UCSD-AML1 (cell line): ENCODE results near the gene TRUB2.

Experiments used
- DNase-seq: peaks from one replicate; lab custom pipeline; 2025; ENCODE audit not compliant: unreplicated experiment; lab: John Stamatoyannopoulos, UW

Gene TRUB2, protein sequence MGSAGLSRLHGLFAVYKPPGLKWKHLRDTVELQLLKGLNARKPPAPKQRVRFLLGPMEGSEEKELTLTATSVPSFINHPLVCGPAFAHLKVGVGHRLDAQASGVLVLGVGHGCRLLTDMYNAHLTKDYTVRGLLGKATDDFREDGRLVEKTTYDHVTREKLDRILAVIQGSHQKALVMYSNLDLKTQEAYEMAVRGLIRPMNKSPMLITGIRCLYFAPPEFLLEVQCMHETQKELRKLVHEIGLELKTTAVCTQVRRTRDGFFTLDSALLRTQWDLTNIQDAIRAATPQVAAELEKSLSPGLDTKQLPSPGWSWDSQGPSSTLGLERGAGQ

DNA sequence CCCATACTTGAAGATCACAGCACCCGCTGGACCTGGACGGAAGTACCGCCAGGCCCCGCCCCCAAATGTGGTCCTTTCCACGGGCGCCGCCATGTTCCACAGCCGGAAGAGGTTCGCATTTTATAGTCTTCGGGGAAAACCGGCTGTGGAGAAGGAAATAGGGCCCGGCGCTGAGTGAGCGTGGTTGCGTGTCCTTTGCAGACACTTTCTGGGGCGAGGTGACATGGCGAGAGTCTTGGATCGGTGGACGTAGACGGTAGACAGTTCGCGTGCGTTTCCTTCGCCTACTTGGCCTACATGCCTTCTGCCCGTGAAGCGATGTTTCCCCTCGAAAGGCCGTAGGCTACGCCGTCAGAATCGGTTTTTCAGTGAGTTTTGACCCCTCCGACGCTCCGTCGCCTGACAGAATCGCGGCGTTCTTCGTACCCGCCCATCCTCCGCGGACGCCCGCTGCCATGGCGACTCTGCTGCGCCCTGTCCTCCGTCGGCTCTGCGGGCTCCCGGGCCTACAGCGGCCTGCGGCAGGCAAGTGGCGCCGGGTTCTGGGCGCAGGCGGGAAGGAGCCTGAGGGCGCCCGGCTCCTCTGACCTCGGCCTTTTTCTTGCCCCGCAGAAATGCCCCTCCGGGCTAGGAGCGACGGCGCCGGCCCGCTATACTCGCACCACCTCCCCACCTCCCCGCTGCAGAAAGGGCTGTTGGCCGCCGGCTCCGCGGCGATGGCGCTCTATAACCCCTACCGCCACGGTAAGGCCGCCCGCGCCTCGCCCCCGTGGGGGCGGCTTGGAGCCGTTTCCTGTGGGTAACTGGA is at the start of gene TRUB2, which contains the start of gene COQ4:
TSS of gene TRUB2 (minus strand) at position 44 of the 808 bp plus-strand sequence. CDS start at position 5, 39 bp downstream.
TSS of gene COQ4 (plus strand) at position 436 of the 808 bp plus-strand sequence. CDS start at position 456, 20 bp downstream.
- peak; percentile 94 for DNase-seq

DNA sequence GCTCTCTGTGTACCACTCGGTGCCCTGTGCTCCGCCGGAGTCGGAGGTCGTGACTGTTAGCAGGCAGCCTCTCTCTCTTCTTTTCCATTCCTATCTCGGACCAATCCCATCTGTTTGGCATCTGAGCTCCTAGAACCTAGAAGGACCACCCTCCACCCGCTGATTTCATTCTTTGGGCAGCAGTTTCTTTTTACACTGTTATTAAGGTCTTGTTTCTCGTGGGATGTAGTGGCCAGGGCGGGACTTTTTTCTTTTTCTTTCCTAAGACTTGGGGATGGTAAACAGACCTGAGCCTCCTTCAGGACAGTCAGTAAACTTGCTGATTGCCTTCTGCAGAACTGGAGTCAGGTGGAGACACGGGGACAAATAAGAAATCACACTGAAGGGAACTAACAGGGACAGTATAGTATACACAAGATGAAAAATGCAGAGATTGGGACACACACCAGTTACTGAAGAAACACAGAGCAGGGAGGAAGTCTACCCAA is 49.4 kb upstream of the TRUB2 start:
- DNase-seq: no peak

DNA sequence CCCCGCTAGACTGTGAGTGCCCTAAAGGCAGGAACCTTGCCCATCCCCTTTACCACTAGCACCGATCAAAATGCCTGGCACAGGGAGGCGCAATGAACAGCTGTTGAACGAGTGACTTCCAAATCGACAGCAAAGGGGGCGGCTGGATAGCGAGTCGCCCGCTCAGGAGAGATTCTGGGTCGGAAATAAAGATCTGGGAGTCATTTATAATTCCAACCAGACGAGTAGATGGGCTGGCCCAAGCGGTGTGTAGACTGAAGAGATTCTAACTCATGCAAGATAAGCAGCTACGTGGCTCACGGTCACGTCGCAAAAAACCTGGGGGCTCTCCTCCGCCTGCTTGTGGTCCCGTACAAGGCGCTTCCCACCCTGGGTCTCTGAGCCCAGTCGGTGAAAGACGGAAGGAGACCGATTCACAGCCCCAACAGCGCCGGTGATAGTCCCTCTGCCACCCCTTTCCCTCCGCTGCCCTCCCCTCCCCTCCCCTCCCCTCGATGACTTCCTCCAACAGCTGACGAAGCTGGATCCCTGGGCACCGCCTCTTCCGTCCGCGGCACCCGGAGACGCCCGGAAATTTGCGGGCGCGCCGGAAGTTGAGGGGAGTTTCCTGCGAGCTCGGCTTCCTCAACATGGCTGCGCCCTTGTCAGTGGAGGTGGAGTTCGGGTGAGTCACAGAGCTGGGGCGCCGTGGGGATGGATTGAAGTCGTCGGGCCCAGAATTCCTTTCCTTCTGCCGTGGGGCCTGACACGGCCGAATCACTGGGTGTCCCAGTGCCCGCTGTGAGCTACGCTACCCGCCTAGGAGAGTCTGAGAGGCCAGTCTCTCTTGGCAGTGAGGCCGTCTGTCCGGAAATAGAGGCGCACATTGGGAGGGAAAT is 48.7 kb upstream of the TRUB2 start, which contains the start of gene URM1:
TSS of gene URM1 (plus strand) at position 623 of the 878 bp plus-strand sequence. CDS start at position 630, 7 bp downstream.
- peak; percentile 97 for DNase-seq

DNA sequence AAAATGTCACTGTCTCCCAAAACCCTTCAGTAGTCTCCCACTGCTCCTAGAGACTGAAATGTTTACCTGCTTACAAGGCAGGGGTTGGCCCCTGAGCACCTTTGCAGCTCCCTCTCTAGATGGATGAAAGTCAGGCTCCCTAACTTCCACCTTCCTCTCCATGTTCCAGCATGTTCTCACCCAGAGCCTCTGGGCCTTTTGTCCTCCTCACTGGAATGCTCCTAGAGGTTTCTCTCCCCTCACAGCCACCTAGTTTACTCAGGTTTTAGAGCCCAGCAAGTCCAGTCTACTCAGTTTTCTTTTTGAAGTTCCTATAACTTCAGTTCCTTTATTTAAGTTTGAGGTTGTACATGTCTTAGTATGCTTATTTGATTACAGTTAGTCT is 48.1 kb upstream of the TRUB2 start:
- no peak for DNase-seq

DNA sequence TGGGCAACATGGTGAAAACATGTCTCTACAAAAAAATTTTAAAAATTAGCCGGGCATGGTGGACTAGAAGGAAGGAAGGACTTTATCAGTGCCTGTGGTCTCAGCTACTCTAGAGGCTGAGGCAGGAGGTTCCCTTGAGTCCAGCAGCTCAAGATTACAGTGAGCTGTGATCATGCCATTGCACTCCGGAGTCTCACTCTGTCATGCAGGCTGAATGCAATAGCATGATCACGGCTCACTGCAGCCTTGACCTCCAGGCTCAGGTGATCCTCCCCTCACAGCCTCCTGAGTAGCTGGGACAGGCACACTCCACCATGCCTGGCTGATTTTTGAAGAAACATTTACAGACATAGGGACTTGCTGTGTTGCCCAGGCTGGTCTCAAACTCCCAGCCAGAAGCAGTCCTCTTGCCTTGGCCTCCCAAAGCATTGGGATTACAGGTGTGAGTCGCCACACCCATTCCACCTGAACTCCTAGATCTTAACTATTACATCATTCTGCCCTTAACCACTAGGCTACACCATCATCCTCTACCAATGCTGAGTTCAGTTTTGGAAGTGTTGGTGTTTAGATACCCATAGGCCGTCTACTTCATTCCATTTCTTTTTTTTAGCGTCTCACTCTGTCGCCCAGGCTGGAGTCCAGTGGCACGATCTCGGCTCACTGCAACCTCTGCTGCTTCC is 46.9 kb upstream of the TRUB2 start:
- DNase-seq: no peak

DNA sequence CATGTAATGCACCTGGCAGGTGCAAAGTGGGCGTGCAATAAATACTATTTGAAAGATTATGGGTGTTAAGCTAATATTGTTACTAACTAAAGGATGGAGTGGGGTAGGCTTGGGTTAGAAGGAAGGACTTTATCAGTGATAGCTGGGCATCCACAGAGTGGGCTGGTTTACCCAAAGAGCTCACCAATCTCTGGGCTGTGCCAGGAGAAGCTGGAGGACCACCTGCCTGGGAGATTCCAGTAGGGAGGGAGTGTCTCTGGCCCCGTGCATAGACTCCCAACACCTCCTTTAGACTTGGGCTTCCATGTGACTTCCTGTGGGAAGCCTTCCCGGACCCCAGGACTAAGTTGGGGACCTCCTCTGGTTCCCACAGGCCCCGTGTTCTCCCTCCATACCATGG is 43.3 kb upstream of the TRUB2 start:
- no peak for DNase-seq

DNA sequence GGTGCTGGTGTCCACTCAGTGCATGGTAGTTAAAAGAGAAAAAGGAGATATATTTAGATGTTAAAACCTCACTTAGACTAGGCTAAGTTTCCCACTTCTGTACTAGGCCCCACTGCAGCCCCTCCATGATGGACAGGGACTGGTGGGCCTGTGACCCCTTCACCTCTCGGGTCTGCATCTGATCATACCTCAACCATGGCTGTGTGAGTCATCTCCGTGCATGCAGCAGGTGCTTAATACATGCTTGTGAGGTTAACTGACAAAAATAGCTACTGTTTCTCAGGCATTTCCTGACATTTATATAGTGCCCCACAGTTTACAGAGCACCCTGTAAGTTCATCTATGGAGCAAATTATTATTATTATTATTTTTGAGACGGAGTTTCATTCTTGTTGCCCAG is 40.5 kb upstream of the TRUB2 start:
- no peak for DNase-seq

DNA sequence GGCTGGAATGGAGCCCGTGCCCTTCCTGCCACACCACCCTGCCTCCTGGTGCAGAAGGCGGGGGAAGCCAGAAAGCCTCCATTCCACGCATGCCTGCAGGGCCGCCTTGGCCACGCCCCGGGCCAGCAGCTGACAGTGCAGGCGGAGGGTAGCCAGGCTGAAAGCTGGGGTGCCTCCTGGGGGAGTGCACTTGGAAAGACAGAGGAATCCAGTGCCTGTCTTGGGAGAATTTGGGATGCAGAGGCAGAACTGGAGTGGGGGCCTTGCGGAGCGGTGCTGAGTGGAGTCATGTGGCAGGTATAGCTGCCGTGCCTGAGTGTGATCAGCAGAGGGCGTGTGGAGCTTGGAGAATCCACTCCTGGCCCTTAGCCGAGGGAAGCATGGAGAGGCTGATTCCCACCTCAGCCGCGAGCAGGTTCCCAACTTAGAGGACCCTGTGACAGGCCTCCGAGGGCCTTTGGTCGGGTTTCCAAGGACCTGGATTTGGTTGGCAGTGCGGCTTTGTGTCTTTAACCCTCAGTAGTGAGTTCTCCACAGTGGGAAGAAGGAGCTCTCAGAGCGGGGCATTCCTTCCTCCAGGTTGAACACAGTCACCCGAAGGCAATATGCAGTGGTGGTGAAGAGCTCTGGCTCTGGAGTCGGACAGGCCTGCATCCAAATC is 39.9 kb upstream of the TRUB2 start:
- DNase-seq: peak; percentile 68

DNA sequence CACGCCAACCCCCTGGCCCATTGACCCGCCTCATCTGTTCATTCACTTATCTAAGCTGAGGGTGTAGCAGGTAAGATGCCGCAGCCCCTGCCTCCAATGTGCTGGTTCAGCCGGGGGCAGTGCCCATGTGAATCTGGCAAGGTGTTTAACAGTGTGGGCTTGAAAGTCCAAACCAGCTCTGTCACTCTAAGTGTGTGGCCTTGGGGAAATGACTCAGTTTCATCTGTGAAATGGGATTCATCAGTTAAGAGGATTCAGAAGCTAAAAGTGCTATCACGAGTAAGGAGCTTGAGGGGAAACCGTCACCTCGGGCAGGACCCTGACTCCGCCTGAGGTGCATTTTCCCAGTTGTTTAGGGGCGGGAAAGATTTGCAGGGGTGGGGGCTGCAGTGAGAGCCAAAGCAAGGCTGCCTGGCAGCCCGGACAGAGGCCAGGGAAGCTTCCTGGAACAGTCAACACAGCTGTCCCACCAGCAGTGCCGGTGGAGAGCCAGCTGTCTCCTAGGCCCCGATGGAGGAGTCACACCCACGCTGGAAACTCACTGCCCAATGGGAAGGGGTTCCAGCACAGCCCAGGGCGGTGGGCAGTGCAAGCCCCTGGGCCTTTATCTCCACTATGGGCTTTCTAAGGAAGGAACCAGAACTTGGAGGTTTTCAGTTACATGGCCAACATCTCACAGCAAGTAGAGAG is 39.2 kb upstream of the TRUB2 start:
- DNase-seq: no peak

DNA sequence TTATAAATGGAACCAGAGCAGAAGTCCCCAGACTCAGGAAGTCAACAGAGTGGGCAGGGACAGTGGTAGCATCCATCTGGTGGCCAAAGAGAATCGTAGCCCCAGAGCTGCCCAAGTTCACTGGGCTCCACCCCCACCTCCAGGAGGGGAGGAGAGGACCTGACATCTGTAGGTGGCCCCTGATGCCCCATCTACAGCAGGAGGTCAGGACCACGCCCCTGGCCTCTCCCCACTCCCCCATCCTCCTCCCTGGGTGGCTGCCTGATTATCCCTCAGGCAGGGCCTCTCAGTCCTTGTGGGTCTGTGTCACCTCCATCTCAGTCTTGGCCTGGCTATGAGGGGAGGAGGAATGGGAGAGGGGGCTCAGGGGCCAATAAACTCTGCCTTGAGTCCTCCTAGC is 38.6 kb upstream of the TRUB2 start:
- DNase-seq: no peak

DNA sequence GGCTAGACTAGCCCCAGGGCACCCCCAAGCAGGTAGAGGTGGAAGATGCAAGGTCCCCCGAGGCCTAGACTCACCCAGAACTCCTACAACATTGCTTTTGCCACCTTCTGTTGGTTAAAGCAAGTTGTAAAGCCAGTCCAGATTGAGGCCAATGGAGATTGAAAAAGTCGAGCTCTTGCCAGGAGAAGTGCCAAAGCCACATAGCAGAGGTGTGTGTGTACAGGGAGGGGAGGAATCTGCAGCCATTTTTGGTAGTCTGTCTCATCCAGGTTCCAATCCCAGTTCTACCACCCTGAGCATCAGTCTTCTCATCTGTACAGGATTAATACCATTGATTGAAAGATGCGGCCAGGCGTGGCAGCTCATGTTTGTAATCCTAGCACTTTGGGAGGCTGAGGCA is 36.6 kb upstream of the TRUB2 start:
- DNase-seq: no peak

DNA sequence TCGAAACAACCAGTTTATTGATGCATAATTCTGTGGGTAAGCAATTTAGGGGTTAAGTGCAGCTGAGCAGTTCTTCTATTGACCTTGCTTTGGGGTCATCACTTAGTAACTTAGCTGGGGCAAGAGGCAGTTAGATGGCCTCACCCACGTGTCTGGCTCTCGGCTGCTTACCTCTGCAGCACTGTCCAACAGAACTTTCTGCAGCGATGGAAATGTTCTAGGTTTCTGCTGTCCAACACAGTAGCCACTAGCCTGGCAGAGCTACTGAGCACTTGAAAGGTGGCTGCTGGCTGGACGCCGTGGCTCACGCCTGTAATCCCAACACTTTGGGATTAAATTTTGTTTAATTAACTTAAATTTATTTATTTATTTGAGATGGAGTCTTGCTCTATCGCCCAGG is 35.8 kb upstream of the TRUB2 start:
- DNase-seq: no peak

DNA sequence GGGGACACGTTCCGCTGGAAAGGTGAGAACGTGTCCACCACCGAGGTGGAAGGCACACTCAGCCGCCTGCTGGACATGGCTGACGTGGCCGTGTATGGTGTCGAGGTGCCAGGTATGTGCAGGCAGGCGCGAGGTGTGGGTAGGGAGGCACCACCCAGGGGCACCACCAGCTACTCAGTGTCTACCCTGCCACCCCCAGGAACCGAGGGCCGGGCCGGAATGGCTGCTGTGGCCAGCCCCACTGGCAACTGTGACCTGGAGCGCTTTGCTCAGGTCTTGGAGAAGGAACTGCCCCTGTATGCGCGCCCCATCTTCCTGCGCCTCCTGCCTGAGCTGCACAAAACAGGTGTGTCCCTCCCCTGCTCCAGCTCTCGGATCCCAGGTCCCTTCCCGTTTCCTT is 33.2 kb upstream of the TRUB2 start:
- no peak for DNase-seq

DNA sequence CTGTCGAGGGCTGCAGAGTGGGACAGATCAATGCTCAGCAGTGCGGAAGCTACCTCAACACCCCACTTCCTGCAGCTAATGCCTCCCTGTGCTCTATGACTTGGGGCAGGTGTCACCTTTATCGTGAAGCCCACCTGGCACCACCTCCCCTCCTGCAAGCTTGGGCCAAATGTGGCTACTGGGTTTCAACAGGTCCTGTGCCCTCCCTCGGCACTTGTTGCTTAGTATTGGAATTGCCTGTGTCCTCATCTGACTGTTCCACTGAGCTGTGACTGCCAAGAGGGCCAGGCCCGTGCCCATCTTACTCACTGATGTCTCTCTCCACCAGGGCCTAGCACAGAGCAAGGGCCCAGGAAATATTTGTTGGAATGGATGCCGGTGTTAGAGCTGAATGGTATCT is 27.5 kb upstream of the TRUB2 start:
- DNase-seq: no peak

DNA sequence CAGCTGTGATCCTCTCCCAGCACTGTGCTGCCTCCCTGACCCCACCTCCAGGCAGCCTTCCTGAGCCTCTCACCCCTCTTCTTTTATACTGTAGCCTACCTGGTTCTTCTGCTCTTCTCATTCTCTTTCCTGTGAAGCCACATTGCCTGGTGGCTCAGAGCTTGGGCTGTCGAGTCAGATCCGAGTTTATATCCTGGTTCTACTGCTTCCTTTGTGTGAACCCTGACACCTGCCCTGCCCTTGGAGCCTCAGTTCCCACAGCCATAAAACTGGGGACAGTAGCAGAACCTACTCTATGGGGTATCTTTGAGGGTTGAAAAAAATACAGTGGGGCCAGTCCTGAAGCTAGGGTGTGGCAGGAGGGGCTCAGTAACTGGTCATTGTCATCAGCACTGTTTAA is 26.9 kb upstream of the TRUB2 start:
- no peak for DNase-seq

DNA sequence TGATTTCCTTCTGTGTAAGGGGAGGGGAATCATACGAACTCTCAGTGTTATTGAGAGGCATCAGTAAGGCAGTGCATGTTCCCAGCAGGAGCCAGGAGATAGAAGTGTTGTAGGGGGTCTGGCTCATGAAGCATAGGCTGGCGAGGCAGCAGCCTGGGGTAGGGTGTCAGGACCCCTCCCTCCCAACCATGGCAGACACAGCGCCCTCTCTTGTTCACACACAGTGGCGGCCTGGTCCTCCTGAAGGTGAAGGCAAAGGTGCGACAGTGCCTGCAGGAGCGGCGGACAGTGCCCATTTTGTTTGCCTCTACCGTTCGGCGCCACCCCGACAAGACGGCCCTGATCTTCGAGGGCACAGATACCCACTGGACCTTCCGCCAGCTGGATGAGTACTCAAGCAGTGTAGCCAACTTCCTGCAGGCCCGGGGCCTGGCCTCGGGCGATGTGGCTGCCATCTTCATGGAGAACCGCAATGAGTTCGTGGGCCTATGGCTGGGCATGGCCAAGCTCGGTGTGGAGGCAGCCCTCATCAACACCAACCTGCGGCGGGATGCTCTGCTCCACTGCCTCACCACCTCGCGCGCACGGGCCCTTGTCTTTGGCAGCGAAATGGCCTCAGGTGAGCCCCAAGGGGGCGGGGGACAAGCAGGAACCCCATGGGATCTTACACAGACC is 22.8 kb upstream of the TRUB2 start:
- DNase-seq: no peak

DNA sequence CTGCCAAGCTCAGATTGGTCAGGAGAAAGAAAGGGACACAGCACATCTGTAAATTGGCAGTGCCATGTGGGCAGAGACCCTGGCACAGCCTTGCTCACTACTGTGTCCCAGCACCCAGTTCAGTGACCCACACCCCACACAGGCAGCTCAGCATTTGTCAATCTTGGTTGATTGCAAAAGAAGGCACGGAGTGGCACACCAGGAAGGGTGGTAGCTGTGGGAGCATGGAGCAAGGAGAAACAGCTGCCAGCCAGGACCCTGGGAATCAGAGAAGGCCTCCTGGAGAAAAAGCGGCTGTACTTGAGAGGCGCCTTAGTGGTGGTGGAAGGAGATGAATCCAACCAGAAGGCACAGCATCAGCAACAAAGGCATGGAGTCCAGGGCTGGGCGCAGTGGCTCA is 21.6 kb upstream of the TRUB2 start:
- no peak for DNase-seq

DNA sequence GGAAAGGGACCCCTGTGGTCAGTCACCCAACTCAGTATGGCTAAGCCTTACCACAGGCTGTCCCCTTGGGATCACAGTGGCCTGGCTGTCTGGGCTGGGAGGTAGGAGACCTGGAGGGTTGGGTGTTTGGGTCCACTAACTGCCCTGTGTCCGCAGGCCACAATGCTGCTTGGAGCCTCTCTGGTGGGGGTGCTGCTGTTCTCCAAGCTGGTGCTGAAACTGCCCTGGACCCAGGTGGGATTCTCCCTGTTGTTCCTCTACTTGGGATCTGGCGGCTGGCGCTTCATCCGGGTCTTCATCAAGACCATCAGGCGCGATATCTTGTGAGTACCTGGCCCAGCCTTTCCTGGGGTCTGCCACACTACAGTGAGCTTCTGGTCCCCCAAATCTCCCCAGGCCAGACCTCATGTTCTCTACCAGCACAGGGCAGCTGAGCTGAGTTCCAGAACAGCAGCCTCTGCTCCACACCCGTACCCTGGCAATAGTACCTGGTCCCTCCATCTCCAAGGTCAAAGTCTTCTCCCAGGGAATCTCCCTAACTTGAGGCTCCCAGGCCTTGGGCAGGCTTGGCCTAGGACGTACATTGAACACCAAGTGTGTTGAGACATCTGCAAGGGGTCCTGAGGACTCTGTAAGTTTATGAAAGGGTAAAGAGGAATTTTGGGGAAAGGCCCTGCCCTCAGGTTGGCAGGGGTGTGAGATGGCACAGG is 20.9 kb upstream of the TRUB2 start:
- no peak for DNase-seq
